Spleen (tissue), 11 donors: ENCODE data around the gene LINGO4. TPM values are rescaled to one million over a fixed set of nuclear protein-coding genes. Genes with fewer than 3 reads are reported as not detected.
"Not testable (repeated sequence)": the region's sequence is repeated elsewhere in the genome, so short reads cannot be mapped to it uniquely, and the experiment has no call there.

Experiments
- DNase-seq: peaks from one replicate; pipeline ENCODE4 v3.0.0-alpha.2; 2020
- H3K27ac ChIP-seq, 8 donors: fragments of 200-600 bp; sonication (generic) in 7 of 8; 1 replicate in 4 of 8; 2 replicates in 4 of 8; pipeline versions ENCODE4 v1.5.0 to v1.8.0; 2016 to 2021; ENCODE audit warnings: inconsistent platforms in 4 of 8, mild to moderate bottlenecking in 4 of 8, moderate library complexity in 1 of 8
- H3K27me3 ChIP-seq, 7 donors: fragments of 200-600 bp; sonication (generic) in 6 of 7; replicated peaks in 1 of 7; 1 replicate in 4 of 7; 2 replicates in 3 of 7; pipeline versions ENCODE4 v1.5.0 to v1.8.0; 2016 to 2021; ENCODE audit warnings: inconsistent platforms in 3 of 7, mild to moderate bottlenecking in 1 of 7
- H3K36me3 ChIP-seq, 6 donors: fragments of 200-600 bp; sonication (generic) in 5 of 6; 1 replicate in 4 of 6; 2 replicates in 2 of 6; pipeline versions ENCODE4 v1.5.0 to v1.8.0; 2016 to 2021; ENCODE audit warnings: inconsistent platforms in 2 of 6
- H3K4me1 ChIP-seq, 6 donors: fragments of 200-600 bp; sonication (generic) in 5 of 6; 1 replicate in 3 of 6; 2 replicates in 3 of 6; pipeline versions ENCODE4 v1.5.0 to v1.8.0; 2016 to 2021; ENCODE audit warnings: inconsistent platforms in 3 of 6
- H3K4me3 ChIP-seq, 8 donors: fragments of 200-600 bp; sonication (generic) in 7 of 8; 1 replicate in 4 of 8; 2 replicates in 4 of 8; pipeline versions ENCODE4 v1.5.0 to v1.8.0; 2016 to 2021; ENCODE audit warnings: inconsistent platforms in 4 of 8, mild to moderate bottlenecking in 4 of 8, moderate library complexity in 2 of 8
- H3K9me3 ChIP-seq, 8 donors: fragments of 200-600 bp; sonication (generic) in 7 of 8; 1 replicate in 4 of 8; 2 replicates in 4 of 8; pipeline versions ENCODE4 v1.5.0 to v1.8.0; 2016 to 2021; ENCODE audit warnings: inconsistent platforms in 4 of 8
- CTCF ChIP-seq, 11 experiments: fragments of 200-600 bp in 7 of 11; fragments of 450-650 bp in 4 of 11; sonication (generic) in 4 of 11; IDR thresholded peaks in 8 of 11; conservative IDR thresholded peaks in 3 of 11; 1 replicate in 7 of 11; 2 replicates in 4 of 11; pipeline versions ENCODE4 v1.4.0 to v1.8.0; 2016 to 2021; ENCODE audit warnings: antibody characterized with exemption in 11 of 11, inconsistent platforms in 4 of 11, mild to moderate bottlenecking in 1 of 11
- POLR2A ChIP-seq, 3 donors: fragments of 450-650 bp; IDR thresholded peaks; one replicate each; pipeline ENCODE4 v1.5.1; 2017; ENCODE audit warnings: antibody characterized with exemption in 3 of 3, mild to moderate bottlenecking in 1 of 3
- POLR2AphosphoS5 ChIP-seq, 3 donors: sonication (generic); formaldehyde crosslinking; IDR thresholded peaks; one replicate each; pipeline ENCODE4 v1.5.1; 2017; ENCODE audit warnings: antibody characterized with exemption in 3 of 3
- WGBS, 5 donors: extraction: QIAGEN DNeasy Blood & Tissue Kit in 3 of 5; methylation state at CpG; one replicate each; pipeline versions ENCODE4 v1.1.5 to v1.1.7; 2013 to 2018; 5-methylcytosine and 5-hydroxymethylcytosine counted together
- intact Hi-C: fragments of 100-400 bp; cut with DNase I; formaldehyde crosslinking; loops from one replicate; pipeline ENCODE4 v1.15.0; 2023; ENCODE audit warnings: low total_unique reads
- polyA plus RNA-seq, 3 donors: library from polyadenylated mRNA; stranded (reverse); fragments of 200-250 nt; gene quantifications; one replicate each; pipeline ENCODE4 v1.2.1, GENCODE V29; 2013
- total RNA-seq, 7 donors: library from RNA; depleted of rRNA in 3 of 7; stranded (reverse); fragments of >200 nt in 3 of 7; fragmentation: NEBNext Ultra II Directional in 4 of 7; extraction: Animal tissue kit (Norgen Biotek cat#: 25700) in 4 of 7; gene quantifications; one replicate each; pipeline versions ENCODE4 v1.1.0 to v1.2.1, GENCODE V29; 2016 to 2021
- donor health status: healthy with polysubstance abuse.
- donor health status: DM: no; HTN: no; CAD: no; lungs with moderate emphysema.
- donor health status: DM: no; HTN: no; CAD: no.
- donor health status: Bipolar disorder and iron deficiency.
- donor health status: healthy.
- donor health status: DM: no; HTN: no; CAD: no.
- donor health status: DM: yes; HTN: yes; CAD: no.

LINGO4 gene
- total and polyA plus RNA-seq, 10 donors = 0.04 to 0.36 (median 0.18) TPM; not detected in 4

- Histone ChIP-seq H3K9me3 (no peaks in the 10 kb centered on the region), H3K27ac (no peak overlapping the region), H3K4me3 (no peak overlapping the region), H3K36me3 (peaks cover 0 to 2% (median 0%) of the 10 kb centered on the region in 6 donors), H3K4me1 (peaks cover 0 to 37% (median 20%) of the 10 kb centered on the region in 6 donors), H3K27me3 (no peaks in the 10 kb centered on the region)
- intact Hi-C loops = no loop called here
- DNase-seq = no peak
- WGBS, 5 donors = 88 to 95% (median 91%) methylated on average over 3 of the region's 3 CpGs
- no peak for TF ChIP-seq CTCF (IDR thresholded peaks at IDR 0.05 in 8 of 11, conservative IDR thresholded peaks at IDR 0.05 in 3 of 11)
- no peak for TF ChIP-seq POLR2A (IDR thresholded peaks at IDR 0.05)
- no peak for TF ChIP-seq POLR2AphosphoS5 (IDR thresholded peaks at IDR 0.05)
Measured at GRCh38 chr1:151787689-151788088, 17.5 kb downstream of the LINGO4 start.

- TF ChIP-seq POLR2A (IDR thresholded peaks at IDR 0.05) (no peak), POLR2AphosphoS5 (IDR thresholded peaks at IDR 0.05) (no peak), CTCF (IDR thresholded peaks at IDR 0.05 in 8 of 11, conservative IDR thresholded peaks at IDR 0.05 in 3 of 11) (no peak)
- peaks cover 0 to 3% (median 0%) of the 10 kb centered on the region in 6 donors for H3K4me1 ChIP-seq
- H3K27me3 ChIP-seq = no peaks in the 10 kb centered on the region
- no peaks in the 10 kb centered on the region for H3K9me3 ChIP-seq
- DNase-seq = no peak
- intact Hi-C loops = no loop called here
- H3K27ac ChIP-seq = peak overlapping the region in 4 of 8 donors; percentile 27 to 53 (median 46)
- peaks cover 0 to 41% (median 11%) of the 10 kb centered on the region in 6 donors for H3K36me3 ChIP-seq
- WGBS, 5 donors = 49 to 70% (median 64%) methylated on average over 2 of the region's 2 CpGs
- no peak overlapping the region for H3K4me3 ChIP-seq
Measured at GRCh38 chr1:151783796-151784195, 21.4 kb downstream of the LINGO4 start.

- Histone ChIP-seq H3K4me3 (no peak overlapping the region), H3K9me3 (no peaks in the 10 kb centered on the region), H3K27me3 (no peaks in the 10 kb centered on the region), H3K4me1 (no peaks in the 10 kb centered on the region), H3K27ac (peak overlapping the region in 4 of 8 donors; percentile 27 to 53 (median 46)), H3K36me3 (peaks cover 0 to 52% (median 19%) of the 10 kb centered on the region in 6 donors)
- intact Hi-C loops = no loop called here
- TF ChIP-seq POLR2AphosphoS5 (IDR thresholded peaks at IDR 0.05) = no peak
- no peak for TF ChIP-seq POLR2A (IDR thresholded peaks at IDR 0.05)
- TF ChIP-seq CTCF (IDR thresholded peaks at IDR 0.05 in 8 of 11, conservative IDR thresholded peaks at IDR 0.05 in 3 of 11) = no peak
- WGBS, 5 donors = 85 to 94% (median 91%) methylated on average over 3 of the region's 3 CpGs
- DNase-seq = no peak
Measured at GRCh38 chr1:151782741-151783140, 22.5 kb downstream of the LINGO4 start.

GRCh38 chr1:151782026-151782425 is 23.2 kb downstream of the LINGO4 start:
- DNase-seq, H3K9me3 ChIP-seq, H3K4me3 ChIP-seq, H3K27me3 ChIP-seq, intact Hi-C loops, H3K4me1 ChIP-seq: not testable (repeated sequence)
- Histone ChIP-seq H3K27ac (peak overlapping the region in 3 of 8 donors; percentile 3 to 53 (median 46)), H3K36me3 (peaks cover 0 to 59% (median 19%) of the 10 kb centered on the region in 6 donors)
- 84 to 94% (median 89%) methylated on average over 5 of the region's 5 CpGs for WGBS, 5 donors

- H3K4me1 ChIP-seq, DNase-seq, H3K27me3 ChIP-seq, intact Hi-C loops, H3K9me3 ChIP-seq, H3K27ac ChIP-seq, H3K4me3 ChIP-seq: not testable (repeated sequence)
- peaks cover 0 to 72% (median 25%) of the 10 kb centered on the region in 6 donors for H3K36me3 ChIP-seq
- WGBS, 5 donors = 79 to 90% (median 81%) methylated on average over 5 of the region's 5 CpGs
Measured at GRCh38 chr1:151780736-151781135, 24.5 kb downstream of the LINGO4 start.
